Peyer's patch (tissue), 4 donors: Measurements from ENCODE around the gene NEDD4L. TPM values are rescaled to one million over a fixed set of nuclear protein-coding genes. Genes with fewer than 3 reads are reported as not detected.

Experiments used
- DNase-seq, 3 donors: peaks; one replicate each; pipeline ENCODE4 v3.0.0-alpha.2; 2017 to 2019
- H3K27ac ChIP-seq, 4 donors: fragments of 200-600 bp; sonication (generic); one replicate each; pipeline ENCODE4 v1.5.1; 2016 to 2019
- H3K27me3 ChIP-seq, 2 donors: fragments of 200-600 bp; sonication (generic); one replicate each; pipeline ENCODE4 v1.5.1; 2019
- H3K36me3 ChIP-seq, 3 donors: fragments of 200-600 bp; sonication (generic); one replicate each; pipeline ENCODE4 v1.5.1; 2016 to 2019
- H3K4me1 ChIP-seq, 4 donors: fragments of 200-600 bp; sonication (generic); one replicate each; pipeline ENCODE4 v1.5.1; 2016 to 2019
- H3K4me3 ChIP-seq, 4 donors: fragments of 200-600 bp; sonication (generic); 1 replicate in 3 of 4; 2 replicates in 1 of 4; pipeline ENCODE4 v1.5.1; 2016 to 2019; ENCODE audit warnings: mild to moderate bottlenecking in 1 of 4
- H3K9me3 ChIP-seq, 4 donors: fragments of 200-600 bp; sonication (generic); one replicate each; pipeline ENCODE4 v1.5.1; 2016 to 2019; ENCODE audit warnings: mild to moderate bottlenecking in 1 of 4
- POLR2A ChIP-seq, 2 donors: fragments of 450-650 bp; IDR thresholded peaks; one replicate each; pipeline ENCODE4 v1.5.1; 2017; ENCODE audit warnings: antibody characterized with exemption in 2 of 2, mild to moderate bottlenecking in 2 of 2, moderate library complexity in 2 of 2
- total RNA-seq, 4 donors: library from RNA; depleted of rRNA; stranded (reverse); fragments of >200 nt; gene quantifications; one replicate each; pipeline ENCODE4 v1.1.0, GENCODE V29; 2016
- TF ChIP-seq, protein P1 (sequence below), 6 experiments: fragments of 450-650 bp in 4 of 6; fragments of 200-600 bp in 2 of 6; sonication (generic) in 1 of 6; IDR thresholded peaks; one replicate each; pipeline ENCODE4 v1.5.1; 2017 to 2019; ENCODE audit warnings: antibody characterized with exemption in 6 of 6, mild to moderate bottlenecking in 3 of 6, moderate library complexity in 1 of 6

NEDD4L gene
- total RNA-seq, 4 donors from 2014 or later = 213 to 312 (median 277) TPM

DNA sequence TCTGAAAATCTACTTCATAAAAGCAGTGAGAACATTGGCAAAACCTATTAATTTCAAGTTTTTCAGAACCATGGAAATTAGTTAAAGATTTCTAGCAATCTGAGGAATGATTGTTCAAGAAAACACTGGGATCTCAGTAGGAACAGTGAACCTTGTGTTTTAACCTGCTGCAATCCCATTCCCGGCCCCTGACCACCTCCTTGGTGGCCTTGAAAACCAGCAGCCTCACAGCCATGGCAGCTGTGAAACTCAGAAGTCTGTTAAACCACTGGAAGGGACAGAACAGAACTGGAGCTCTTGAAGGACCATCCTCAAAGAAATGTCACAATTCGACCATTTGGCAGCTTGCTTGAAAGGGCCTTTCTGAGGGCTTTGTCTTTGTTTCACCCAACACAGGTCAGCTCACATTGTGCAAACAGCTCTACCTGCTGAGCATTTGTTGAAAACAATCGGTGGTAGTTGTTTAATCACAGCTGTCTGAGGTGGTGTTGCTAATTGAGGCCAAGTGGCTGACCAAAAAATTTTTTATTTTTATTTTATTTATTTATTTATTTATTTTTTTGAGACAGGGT is 25.8 kb downstream of the NEDD4L start:
- no peaks in the 10 kb centered on the region for H3K9me3 ChIP-seq
- TF ChIP-seq, protein P1, sequence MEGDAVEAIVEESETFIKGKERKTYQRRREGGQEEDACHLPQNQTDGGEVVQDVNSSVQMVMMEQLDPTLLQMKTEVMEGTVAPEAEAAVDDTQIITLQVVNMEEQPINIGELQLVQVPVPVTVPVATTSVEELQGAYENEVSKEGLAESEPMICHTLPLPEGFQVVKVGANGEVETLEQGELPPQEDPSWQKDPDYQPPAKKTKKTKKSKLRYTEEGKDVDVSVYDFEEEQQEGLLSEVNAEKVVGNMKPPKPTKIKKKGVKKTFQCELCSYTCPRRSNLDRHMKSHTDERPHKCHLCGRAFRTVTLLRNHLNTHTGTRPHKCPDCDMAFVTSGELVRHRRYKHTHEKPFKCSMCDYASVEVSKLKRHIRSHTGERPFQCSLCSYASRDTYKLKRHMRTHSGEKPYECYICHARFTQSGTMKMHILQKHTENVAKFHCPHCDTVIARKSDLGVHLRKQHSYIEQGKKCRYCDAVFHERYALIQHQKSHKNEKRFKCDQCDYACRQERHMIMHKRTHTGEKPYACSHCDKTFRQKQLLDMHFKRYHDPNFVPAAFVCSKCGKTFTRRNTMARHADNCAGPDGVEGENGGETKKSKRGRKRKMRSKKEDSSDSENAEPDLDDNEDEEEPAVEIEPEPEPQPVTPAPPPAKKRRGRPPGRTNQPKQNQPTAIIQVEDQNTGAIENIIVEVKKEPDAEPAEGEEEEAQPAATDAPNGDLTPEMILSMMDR (IDR thresholded peaks at IDR 0.05) = no peak
- TF ChIP-seq POLR2A (IDR thresholded peaks at IDR 0.05) = no peak
- no peaks in the 10 kb centered on the region for H3K36me3 ChIP-seq
- no peak for DNase-seq
- no peaks in the 10 kb centered on the region for H3K4me1 ChIP-seq
- H3K27me3 ChIP-seq = no peaks in the 10 kb centered on the region
- H3K4me3 ChIP-seq = no peak overlapping the region
- H3K27ac ChIP-seq = no peak overlapping the region

- H3K27me3 ChIP-seq = no peaks in the 10 kb centered on the region
These were observed 32.0 kb downstream of the NEDD4L start for GRCh38 chr18:58076052-58076451.

DNA sequence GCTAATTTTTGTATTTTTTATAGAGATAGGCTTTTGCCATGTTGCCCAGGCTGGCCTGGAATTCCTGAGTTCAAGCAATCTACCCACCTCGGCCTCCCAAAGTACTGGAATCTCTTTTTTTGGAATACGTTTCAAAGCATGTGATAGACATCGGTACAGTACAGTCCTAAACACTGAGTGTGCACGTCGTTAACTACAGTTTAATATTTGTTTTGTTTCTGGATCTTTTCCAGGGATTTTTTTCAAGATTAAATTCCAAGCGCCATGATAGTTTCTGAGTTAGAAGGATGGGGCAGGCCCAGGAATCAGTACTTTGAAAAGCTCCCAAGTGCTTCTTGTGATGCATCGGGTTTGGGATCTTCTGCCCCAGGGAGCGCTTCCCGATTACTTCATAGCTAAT is 33.3 kb downstream of the NEDD4L start:
- no peak overlapping the region for H3K4me3 ChIP-seq
- no peaks in the 10 kb centered on the region for H3K36me3 ChIP-seq
- H3K27me3 ChIP-seq = no peaks in the 10 kb centered on the region
- no peak overlapping the region for H3K27ac ChIP-seq
- DNase-seq = no peak
- peaks cover 0 to 10% (median 0%) of the 10 kb centered on the region in 4 donors for H3K4me1 ChIP-seq
- no peak for TF ChIP-seq POLR2A (IDR thresholded peaks at IDR 0.05)
- TF ChIP-seq, protein P1 (IDR thresholded peaks at IDR 0.05) = no peak
- H3K9me3 ChIP-seq = no peaks in the 10 kb centered on the region

More at GRCh38 chr18:58076052-58076451, 32.0 kb downstream of the NEDD4L start:
- H3K4me3 ChIP-seq = no peak overlapping the region
- no peaks in the 10 kb centered on the region for H3K9me3 ChIP-seq
- no peak for TF ChIP-seq POLR2A (IDR thresholded peaks at IDR 0.05)
- TF ChIP-seq, protein P1 (IDR thresholded peaks at IDR 0.05) = no peak
- DNase-seq = no peak
- H3K36me3 ChIP-seq = no peaks in the 10 kb centered on the region
- peaks cover 0 to 10% (median 0%) of the 10 kb centered on the region in 4 donors for H3K4me1 ChIP-seq
- no peak overlapping the region for H3K27ac ChIP-seq

GRCh38 chr18:58078889-58079573 is 35.0 kb downstream of the NEDD4L start:
- no peaks in the 10 kb centered on the region for H3K36me3 ChIP-seq
- peak overlapping the region in 3 of 4 donors; percentile 71 to 88 (median 87) for H3K27ac ChIP-seq
- peak in 2 of 3 donors; percentile 79 to 88 for DNase-seq
- no peaks in the 10 kb centered on the region for H3K27me3 ChIP-seq
- TF ChIP-seq, protein P1 (IDR thresholded peaks at IDR 0.05) = peak in 2 of 6 experiments; percentile 19 to 26
- TF ChIP-seq POLR2A (IDR thresholded peaks at IDR 0.05) = peak in 1 of 2 donors; percentile 75
- H3K4me1 ChIP-seq = peaks cover 0 to 10% (median 0%) of the 10 kb centered on the region in 4 donors
- H3K9me3 ChIP-seq = no peaks in the 10 kb centered on the region
- H3K4me3 ChIP-seq = no peak overlapping the region

DNA sequence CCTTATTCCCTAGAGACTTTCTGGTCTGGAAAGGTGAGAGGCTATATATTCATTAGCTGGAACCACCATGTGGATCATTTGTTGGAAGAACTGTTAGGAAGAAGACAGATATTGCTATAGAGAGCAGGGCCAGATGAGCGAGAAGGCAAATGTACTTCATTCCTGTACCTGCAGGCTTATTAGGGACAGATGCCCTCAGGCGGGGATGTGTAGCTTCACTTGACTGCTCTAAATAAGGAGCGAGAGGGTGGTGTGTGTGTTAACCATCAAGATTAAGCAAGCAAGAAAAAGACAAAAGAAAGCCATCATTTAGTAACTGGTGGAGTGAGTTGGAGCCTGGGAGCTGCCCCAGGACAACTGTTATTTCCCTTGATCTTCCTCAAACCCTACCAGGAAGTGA is 36.4 kb downstream of the NEDD4L start:
- Histone ChIP-seq H3K27ac (no peak overlapping the region), H3K9me3 (no peaks in the 10 kb centered on the region), H3K4me1 (peaks cover 0 to 10% (median 0%) of the 10 kb centered on the region in 4 donors), H3K4me3 (no peak overlapping the region), H3K36me3 (no peaks in the 10 kb centered on the region), H3K27me3 (no peaks in the 10 kb centered on the region)
- no peak for DNase-seq
- TF ChIP-seq, protein P1 (IDR thresholded peaks at IDR 0.05) = no peak
- no peak for TF ChIP-seq POLR2A (IDR thresholded peaks at IDR 0.05)
